ENCODE data around the gene ABTB2. TPM values are rescaled to one million over a fixed set of nuclear protein-coding genes. Genes with fewer than 3 reads are reported as not detected.

The ABTB2 gene
- polyA plus RNA-seq, 1 donor from 2014 or later: 0.68 TPM

GRCh38 chr11:34380696-34381095, 22.9 kb upstream of the ABTB2 start:
- H3K36me3 ChIP-seq (ENCODE audit: insufficient read depth, low read length): no peaks in the 10 kb centered on the region

GRCh38 chr11:34379539-34379938, 21.7 kb upstream of the ABTB2 start:
- Histone ChIP-seq H3K36me3 (ENCODE audit: insufficient read depth, low read length) (no peaks in the 10 kb centered on the region), H4K20me1 (ENCODE audit: insufficient read depth) (no peaks in the 10 kb centered on the region), H3K4me2 (ENCODE audit: low read length) (no peak overlapping the region), H3K27me3 (ENCODE audit: insufficient read depth, low read depth, low read length) (no peaks in the 10 kb centered on the region), H2AFZ (ENCODE audit: low read depth, low read length) (no peak overlapping the region), H3K79me2 (replicated peaks; ENCODE audit: insufficient read depth, low read length) (no peaks in the 10 kb centered on the region), H3F3A (ENCODE audit: insufficient read depth, low read length, poor library complexity, severe bottlenecking) (no peaks in the 10 kb centered on the region), H3K9me2 (ENCODE audit: insufficient read depth, low read length) (no peaks in the 10 kb centered on the region), H3K4me3 (ENCODE audit: low read length) (no peak overlapping the region), H3K27ac (ENCODE audit: low read length) (no peak overlapping the region), H3K9ac (ENCODE audit: low read length) (no peak overlapping the region), H3K9me3 (ENCODE audit: low read length) (no peaks in the 10 kb centered on the region)
- TF ChIP-seq REST (IDR thresholded peaks at IDR 0.05; ENCODE audit: borderline replicate concordance) (no peak), POLR2AphosphoS5 (IDR thresholded peaks at IDR 0.05) (no peak), RAD21 (conservative IDR thresholded peaks at IDR 0.05) (no peak), MXI1 (conservative IDR thresholded peaks at IDR 0.05; ENCODE audit: poor library complexity, severe bottlenecking) (no peak), TAF1 (IDR thresholded peaks at IDR 0.05; ENCODE audit: low read depth) (no peak), EP300 (conservative IDR thresholded peaks at IDR 0.05; ENCODE audit: poor library complexity, severe bottlenecking) (no peak), SMC3 (conservative IDR thresholded peaks at IDR 0.05; ENCODE audit: poor library complexity) (no peak), EZH2 (IDR thresholded peaks at IDR 0.05; ENCODE audit: borderline replicate concordance, insufficient read depth, low read length, poor library complexity, severe bottlenecking) (no peak)
- TF ChIP-seq, protein P1, sequence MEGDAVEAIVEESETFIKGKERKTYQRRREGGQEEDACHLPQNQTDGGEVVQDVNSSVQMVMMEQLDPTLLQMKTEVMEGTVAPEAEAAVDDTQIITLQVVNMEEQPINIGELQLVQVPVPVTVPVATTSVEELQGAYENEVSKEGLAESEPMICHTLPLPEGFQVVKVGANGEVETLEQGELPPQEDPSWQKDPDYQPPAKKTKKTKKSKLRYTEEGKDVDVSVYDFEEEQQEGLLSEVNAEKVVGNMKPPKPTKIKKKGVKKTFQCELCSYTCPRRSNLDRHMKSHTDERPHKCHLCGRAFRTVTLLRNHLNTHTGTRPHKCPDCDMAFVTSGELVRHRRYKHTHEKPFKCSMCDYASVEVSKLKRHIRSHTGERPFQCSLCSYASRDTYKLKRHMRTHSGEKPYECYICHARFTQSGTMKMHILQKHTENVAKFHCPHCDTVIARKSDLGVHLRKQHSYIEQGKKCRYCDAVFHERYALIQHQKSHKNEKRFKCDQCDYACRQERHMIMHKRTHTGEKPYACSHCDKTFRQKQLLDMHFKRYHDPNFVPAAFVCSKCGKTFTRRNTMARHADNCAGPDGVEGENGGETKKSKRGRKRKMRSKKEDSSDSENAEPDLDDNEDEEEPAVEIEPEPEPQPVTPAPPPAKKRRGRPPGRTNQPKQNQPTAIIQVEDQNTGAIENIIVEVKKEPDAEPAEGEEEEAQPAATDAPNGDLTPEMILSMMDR (IDR thresholded peaks at IDR 0.05; ENCODE audit: poor library complexity, severe bottlenecking): no peak

More at GRCh38 chr11:34380696-34381095, 22.9 kb upstream of the ABTB2 start:
- Histone ChIP-seq H3K9me3 (ENCODE audit: low read length) (no peaks in the 10 kb centered on the region), H3K79me2 (replicated peaks; ENCODE audit: insufficient read depth, low read length) (no peaks in the 10 kb centered on the region), H3F3A (ENCODE audit: insufficient read depth, low read length, poor library complexity, severe bottlenecking) (no peaks in the 10 kb centered on the region), H3K4me2 (ENCODE audit: low read length) (no peak overlapping the region), H2AFZ (ENCODE audit: low read depth, low read length) (no peak overlapping the region), H3K9ac (ENCODE audit: low read length) (no peak overlapping the region), H3K27me3 (ENCODE audit: insufficient read depth, low read depth, low read length) (no peaks in the 10 kb centered on the region), H4K20me1 (ENCODE audit: insufficient read depth) (no peaks in the 10 kb centered on the region), H3K9me2 (ENCODE audit: insufficient read depth, low read length) (no peaks in the 10 kb centered on the region), H3K27ac (ENCODE audit: low read length) (no peak overlapping the region), H3K4me3 (ENCODE audit: low read length) (no peak overlapping the region)
- TF ChIP-seq POLR2AphosphoS5 (IDR thresholded peaks at IDR 0.05) (no peak), TAF1 (IDR thresholded peaks at IDR 0.05; ENCODE audit: low read depth) (no peak), RAD21 (conservative IDR thresholded peaks at IDR 0.05) (no peak)

GRCh38 chr11:34379079-34379478, 21.3 kb upstream of the ABTB2 start:
- no peak overlapping the region for H2AFZ ChIP-seq (ENCODE audit: low read depth, low read length)
- H3K4me3 ChIP-seq (ENCODE audit: low read length): no peak overlapping the region
- no peaks in the 10 kb centered on the region for H3K79me2 ChIP-seq (replicated peaks; ENCODE audit: insufficient read depth, low read length)
- no peaks in the 10 kb centered on the region for H4K20me1 ChIP-seq (ENCODE audit: insufficient read depth)
- no peak overlapping the region for H3K4me2 ChIP-seq (ENCODE audit: low read length)
- H3K27me3 ChIP-seq (ENCODE audit: insufficient read depth, low read depth, low read length): no peaks in the 10 kb centered on the region
- H3K27ac ChIP-seq (ENCODE audit: low read length): no peak overlapping the region
- TF ChIP-seq TAF1 (IDR thresholded peaks at IDR 0.05; ENCODE audit: low read depth): no peak
- TF ChIP-seq MXI1 (conservative IDR thresholded peaks at IDR 0.05; ENCODE audit: poor library complexity, severe bottlenecking): no peak
- no peak for TF ChIP-seq POLR2AphosphoS5 (IDR thresholded peaks at IDR 0.05)
- no peak for TF ChIP-seq EP300 (conservative IDR thresholded peaks at IDR 0.05; ENCODE audit: poor library complexity, severe bottlenecking)
- TF ChIP-seq REST (IDR thresholded peaks at IDR 0.05; ENCODE audit: borderline replicate concordance): no peak
- no peak for TF ChIP-seq RAD21 (conservative IDR thresholded peaks at IDR 0.05)
- no peak for TF ChIP-seq SMC3 (conservative IDR thresholded peaks at IDR 0.05; ENCODE audit: poor library complexity)
- TF ChIP-seq, protein P1 (IDR thresholded peaks at IDR 0.05; ENCODE audit: poor library complexity, severe bottlenecking): no peak
- no peak for TF ChIP-seq EZH2 (IDR thresholded peaks at IDR 0.05; ENCODE audit: borderline replicate concordance, insufficient read depth, low read length, poor library complexity, severe bottlenecking)
- no peaks in the 10 kb centered on the region for H3K9me3 ChIP-seq (ENCODE audit: low read length)
- no peaks in the 10 kb centered on the region for H3F3A ChIP-seq (ENCODE audit: insufficient read depth, low read length, poor library complexity, severe bottlenecking)
- H3K9ac ChIP-seq (ENCODE audit: low read length): no peak overlapping the region
- no peaks in the 10 kb centered on the region for H3K9me2 ChIP-seq (ENCODE audit: insufficient read depth, low read length)
- no peaks in the 10 kb centered on the region for H3K36me3 ChIP-seq (ENCODE audit: insufficient read depth, low read length)

Data from neural cell (in vitro differentiated cells).